IMR-90 (cell line): ENCODE data around the gene IGHMBP2. TPM values are rescaled to one million over a fixed set of nuclear protein-coding genes. Genes with fewer than 3 reads are reported as not detected.

ENCODE experiments used
- ATAC-seq: fragments of 200-7000 bp; cut with Tn5 transposase; 2 replicates; pipeline ENCODE4 v1.9.1; 2020; ENCODE audit warnings: low read depth, mild to moderate bottlenecking, moderate library complexity
- BruUV-seq: library from RNA; stranded (reverse); fragments of 400-500 nt; replicated peaks from 2 replicates; lab custom pipeline; 2021; lab: Mats Ljungman, UMichigan
- CTCF ChIA-PET: fragments of 300-600 bp; formaldehyde crosslinking; extraction: SDS; loops from one replicate; lab custom pipeline; 2021; ENCODE audit warnings: antibody characterized with exemption; lab: Yijun Ruan, JAX
- POLR2A ChIA-PET: fragments of 300-600 bp; sonication (Branson Sonifier 250); formaldehyde crosslinking; loops from one replicate; lab custom pipeline; 2022; ENCODE audit warnings: antibody characterized with exemption; ENCODE audit not compliant: unreplicated experiment; lab: Charles Lee
- DNase-seq: peaks from one replicate; pipeline ENCODE4 v3.0.0; 2013
- H2AFZ ChIP-seq: replicated peaks from 2 replicates; pipeline ENCODE3; 2013; ENCODE audit warnings: low read length, mild to moderate bottlenecking; ENCODE audit not compliant: poor library complexity
- H2AK5ac ChIP-seq: 2 replicates; pipeline ENCODE4 v1.6.1; 2013; ENCODE audit warnings: low read depth, low read length, inconsistent platforms
- H2AK9ac ChIP-seq: replicated peaks from 2 replicates; pipeline ENCODE3; 2013; ENCODE audit warnings: mild to moderate bottlenecking, low read depth, low read length, moderate library complexity; ENCODE audit not compliant: poor library complexity
- H2BK120ac ChIP-seq: 2 replicates; pipeline ENCODE4 v1.6.1; 2013; ENCODE audit warnings: low read depth, low read length, inconsistent platforms
- H2BK15ac ChIP-seq: 3 replicates; pipeline ENCODE4 v1.6.1; 2013; ENCODE audit warnings: low read depth, low read length, inconsistent platforms
- H2BK20ac ChIP-seq: 2 replicates; pipeline ENCODE4 v1.6.1; 2013; ENCODE audit warnings: low read depth, mild to moderate bottlenecking, inconsistent platforms, low read length, moderate library complexity
- H2BK5ac ChIP-seq: 2 replicates; pipeline ENCODE4 v1.6.1; 2013; ENCODE audit warnings: mild to moderate bottlenecking, low read depth, low read length, inconsistent platforms; ENCODE audit not compliant: poor library complexity, severe bottlenecking
- H3K14ac ChIP-seq: replicated peaks from 2 replicates; pipeline ENCODE4 v1.6.1; 2013; ENCODE audit warnings: low read depth, low read length, inconsistent platforms
- H3K18ac ChIP-seq: 2 replicates; pipeline ENCODE4 v1.6.1; 2013; ENCODE audit warnings: low read depth, low read length, control low read depth
- H3K23ac ChIP-seq: 2 replicates; pipeline ENCODE4 v1.6.1; 2013; ENCODE audit warnings: low read depth, low read length, inconsistent platforms
- H3K27ac ChIP-seq: 2 replicates; pipeline ENCODE4 v1.5.1; 2013; ENCODE audit warnings: mild to moderate bottlenecking, control low read depth, low read length; ENCODE audit not compliant: insufficient read depth
- H3K27me3 ChIP-seq: 2 replicates; pipeline ENCODE4 v1.6.1; 2013; ENCODE audit warnings: low read length; ENCODE audit not compliant: control insufficient read depth, insufficient read depth
- H3K36me3 ChIP-seq: 2 replicates; pipeline ENCODE4 v1.6.1; 2013; ENCODE audit warnings: low read length, mixed read lengths; ENCODE audit not compliant: control insufficient read depth, insufficient read depth
- H3K4ac ChIP-seq: 2 replicates; pipeline ENCODE4 v1.6.1; 2013; ENCODE audit warnings: low read depth, low read length, inconsistent platforms
- H3K4me1 ChIP-seq: 2 replicates; pipeline ENCODE4 v1.6.1; 2013; ENCODE audit warnings: low read length, mixed read lengths; ENCODE audit not compliant: control insufficient read depth, insufficient read depth
- H3K4me2 ChIP-seq: 2 replicates; pipeline ENCODE4 v1.6.1; 2013; ENCODE audit warnings: low read depth, mild to moderate bottlenecking, control low read depth, low read length, moderate library complexity
- H3K4me3 ChIP-seq: 2 replicates; pipeline ENCODE4 v1.5.1; 2013; ENCODE audit warnings: low read depth, mild to moderate bottlenecking, control low read depth, low read length, moderate library complexity; ENCODE audit not compliant: insufficient read depth
- H3K56ac ChIP-seq: 2 replicates; pipeline ENCODE4 v1.6.1; 2013; ENCODE audit warnings: low read length, inconsistent platforms; ENCODE audit not compliant: insufficient read depth; ENCODE audit errors: extremely low read depth
- H3K79me1 ChIP-seq, 2 experiments: 2 replicates each; pipeline ENCODE4 v1.6.1; 2013; ENCODE audit warnings: low read length in 2 of 2, inconsistent platforms in 1 of 2, low read depth in 1 of 2
- H3K9ac ChIP-seq: 2 replicates; pipeline ENCODE4 v1.6.1; 2013; ENCODE audit warnings: low read depth, low read length, control low read depth
- H3K9me1 ChIP-seq: 2 replicates; pipeline ENCODE4 v1.6.1; 2013; ENCODE audit warnings: low read length, inconsistent platforms; ENCODE audit not compliant: insufficient read depth
- H3K9me3 ChIP-seq: 2 replicates; pipeline ENCODE4 v1.6.1; 2013; ENCODE audit warnings: low read length; ENCODE audit not compliant: control insufficient read depth, insufficient read depth
- H4K20me1 ChIP-seq: 2 replicates; pipeline ENCODE4 v1.6.1; 2013; ENCODE audit warnings: low read length, inconsistent platforms; ENCODE audit not compliant: insufficient read depth
- H4K5ac ChIP-seq: 2 replicates; pipeline ENCODE4 v1.6.1; 2013; ENCODE audit warnings: mild to moderate bottlenecking, low read depth, low read length, control low read depth
- H4K8ac ChIP-seq, 2 experiments: 2 replicates each; pipeline ENCODE4 v1.6.1; 2013; ENCODE audit warnings: low read depth in 2 of 2, low read length in 2 of 2, control low read depth in 1 of 2, inconsistent platforms in 1 of 2
- H4K91ac ChIP-seq: 2 replicates; pipeline ENCODE4 v1.6.1; 2013; ENCODE audit warnings: low read depth, low read length, inconsistent platforms; ENCODE audit not compliant: insufficient read depth
- CTCF ChIP-seq: conservative IDR thresholded peaks from 2 replicates; pipeline ENCODE4 v1.5.1; 2012; ENCODE audit warnings: mild to moderate bottlenecking, low read depth, low read length, improper control_type of control experiment
- ELK1 ChIP-seq: fragments of 150-350 bp; IDR thresholded peaks from 2 replicates; pipeline ENCODE4 v1.6.1; 2016; ENCODE audit warnings: low read depth, mild to moderate bottlenecking, low read length, moderate library complexity, borderline replicate concordance
- POLR2A ChIP-seq: IDR thresholded peaks from 2 replicates; pipeline ENCODE4 v1.6.1; 2012; ENCODE audit warnings: mild to moderate bottlenecking, low read depth, low read length
- RAD21 ChIP-seq: IDR thresholded peaks from 2 replicates; pipeline ENCODE4 v1.6.1; 2012; ENCODE audit warnings: low read length, improper control_type of control experiment
- RCOR1 ChIP-seq: IDR thresholded peaks from 2 replicates; pipeline ENCODE4 v1.6.1; 2012; ENCODE audit warnings: mild to moderate bottlenecking, low read length, improper control_type of control experiment; ENCODE audit not compliant: insufficient replicate concordance
- RFX5 ChIP-seq: IDR thresholded peaks from 2 replicates; pipeline ENCODE4 v1.8.0; 2012; ENCODE audit warnings: low read depth, mild to moderate bottlenecking, low read length, moderate library complexity
- USF2 ChIP-seq: fragments of 150-350 bp; IDR thresholded peaks from 2 replicates; pipeline ENCODE4 v1.6.1; 2017; ENCODE audit warnings: mild to moderate bottlenecking, antibody characterized with exemption, low read length, low read depth
- WGBS, 2 experiments: methylation state at CpG; one replicate each; pipeline versions ENCODE4 v1.1.5 to v1.1.7; 2013; ENCODE audit warnings: missing lambda C conversion rate in 2 of 2; ENCODE audit not compliant: insufficient read length in 1 of 2; ENCODE audit errors: extremely low coverage in 2 of 2; 5-methylcytosine and 5-hydroxymethylcytosine counted together
- dilution Hi-C: fragments of 300-500 bp; cut with HindIII; formaldehyde crosslinking; loops from one replicate; pipeline ENCODE4 v1.14.3; 2018; ENCODE audit warnings: low sequenced_read_pairs; ENCODE audit not compliant: unreplicated experiment
- in situ Hi-C: fragments of 300-500 bp; cut with MboI; formaldehyde crosslinking; loops from 3 replicates; pipeline ENCODE4 v1.14.3; 2019; ENCODE audit warnings: low sequenced_read_pairs, inconsistent platforms, mixed read lengths
- intact Hi-C: fragments of 100-400 bp; cut with micrococcal nuclease; formaldehyde crosslinking; loops from 2 replicates; pipeline ENCODE4 v1.10.0; 2022
- polyA plus RNA-seq, 3 experiments: library from polyadenylated mRNA; depleted of rRNA; stranded (reverse); fragments of >200 nt; gene quantifications; 2 replicates each; pipeline ENCODE4 v1.2.3, GENCODE V29; 2012; ENCODE audit warnings: low replicate concordance in 1 of 3
- total RNA-seq: library from RNA; depleted of rRNA; stranded (reverse); fragments of >200 nt; gene quantifications from 2 replicates; pipeline ENCODE4 v1.2.3, GENCODE V29; 2012

The IGHMBP2 gene
- total and polyA plus RNA-seq, 2 of the 4 experiments (the other 2 are of a cell fraction), result 4.5 to 11.1 TPM

- TF ChIP-seq CTCF, result no peak
These were observed 34.4 kb downstream of the IGHMBP2 start (continued) for GRCh38 chr11:68938088-68938487.

GRCh38 chr11:68938816-68939582 lies 35.3 kb downstream of the IGHMBP2 start:
- dilution Hi-C loops (no loop called here), in situ Hi-C loops (loop anchor here (25.0 kb wide), 1 partner anchor 723 kb away; no protein-coding TSS in a partner anchor), intact Hi-C loops (no loop called here)
- no peak overlapping the region for H2BK20ac ChIP-seq
- peaks cover 8% of the 10 kb centered on the region; the same call in 1 of the 2 replicates for H3K4me1 ChIP-seq
- TF ChIP-seq RAD21, result no peak
- TF ChIP-seq USF2, result no peak
- no peak for TF ChIP-seq POLR2A
- no peak for TF ChIP-seq ELK1
- TF ChIP-seq RFX5, result no peak
- no peak for TF ChIP-seq RCOR1
- TF ChIP-seq CTCF, result no peak
- DNase-seq (no peak), ATAC-seq (no peak)
- H2BK5ac ChIP-seq, result no peak overlapping the region
- H3K23ac ChIP-seq, result no peak overlapping the region
- no TSS peak for BruUV-seq
- H2AK9ac ChIP-seq, result peak overlapping the region; percentile 37
- H3K9me1 ChIP-seq, result 0 out of 2 replicates have a peak, but pooled peaks cover 4% of the 10 kb centered on the region
- no peaks in the 10 kb centered on the region for H3K9me3 ChIP-seq
- H3K14ac ChIP-seq, result no peak overlapping the region
- H3K4me3 ChIP-seq, result no peak overlapping the region
- H3K56ac ChIP-seq, result no peak overlapping the region
- H3K27ac ChIP-seq, result no peak overlapping the region
- CTCF ChIA-PET, result no interaction called here
- H2AK5ac ChIP-seq, result no peak overlapping the region
- H3K18ac ChIP-seq, result no peak overlapping the region
- no peak overlapping the region for H2AFZ ChIP-seq
- H4K91ac ChIP-seq, result no peak overlapping the region
- H4K8ac ChIP-seq, result no peak overlapping the region
- no peak overlapping the region for H3K9ac ChIP-seq
- no peak overlapping the region for H3K4ac ChIP-seq
- H3K4me2 ChIP-seq, result no peak overlapping the region
- H3K36me3 ChIP-seq, result peaks cover 58% of the 10 kb centered on the region
- no peaks in the 10 kb centered on the region for H3K27me3 ChIP-seq
- H4K5ac ChIP-seq, result no peak overlapping the region
- POLR2A ChIA-PET, result no interaction called here
- H2BK120ac ChIP-seq, result no peak overlapping the region
- no peak overlapping the region for H2BK15ac ChIP-seq
- H3K79me1 ChIP-seq, result no peaks in the 10 kb centered on the region
- 93% methylated on average over 13 of the region's 17 CpGs; no CpG with 5 or more reads in 1 of the 2 experiments for WGBS, 2 experiments
- no peaks in the 10 kb centered on the region for H4K20me1 ChIP-seq
